GM12878 (cell line): ENCODE results near the gene HAUS6. TPM values are rescaled to one million over a fixed set of nuclear protein-coding genes. Genes with fewer than 3 reads are reported as not detected.

Experiments
- BRCA1 ChIP-seq: IDR thresholded peaks from 2 replicates; pipeline ENCODE4 v1.6.1; 2011; ENCODE audit warnings: low read depth, low read length, improper control_type of control experiment
- CHD2 ChIP-seq: IDR thresholded peaks from 2 replicates; pipeline ENCODE4 v1.6.1; 2011; ENCODE audit warnings: low read depth, low read length, improper control_type of control experiment, borderline replicate concordance
- FOXM1 ChIP-seq: IDR thresholded peaks from 2 replicates; pipeline ENCODE4 v1.6.1; 2012; ENCODE audit warnings: low read depth, mild to moderate bottlenecking, inconsistent platforms, low read length, moderate library complexity
- JUNB ChIP-seq: IDR thresholded peaks from 2 replicates; pipeline ENCODE4 v1.6.1; 2016; ENCODE audit warnings: antibody characterized with exemption, mild to moderate bottlenecking
- KAT2A ChIP-seq: conservative IDR thresholded peaks from 2 replicates; pipeline ENCODE4 v1.6.1; 2011; ENCODE audit warnings: low read depth, low read length; ENCODE audit not compliant: control insufficient read depth
- NFIC ChIP-seq: IDR thresholded peaks from 2 replicates; pipeline ENCODE4 v1.6.1; 2012; ENCODE audit warnings: low read depth, mild to moderate bottlenecking, inconsistent platforms, low read length, moderate library complexity
- PAX5 ChIP-seq: IDR thresholded peaks from 2 replicates; pipeline ENCODE4 v1.6.1; 2011; ENCODE audit warnings: low read depth, low read length, borderline replicate concordance
- POLR2AphosphoS2 ChIP-seq: IDR thresholded peaks from 2 replicates; pipeline ENCODE4 v1.6.1; 2011; ENCODE audit warnings: low read depth, mild to moderate bottlenecking, low read length, improper control_type of control experiment, moderate library complexity
- PRDM15 ChIP-seq: fragments of 450-650 bp; formaldehyde crosslinking; IDR thresholded peaks from 2 replicates; pipeline ENCODE4 v1.4.0; 2020; ENCODE audit warnings: mild to moderate bottlenecking, moderate library complexity
- RCOR1 ChIP-seq: conservative IDR thresholded peaks from 2 replicates; pipeline ENCODE4 v1.6.1; 2012; ENCODE audit warnings: low read depth, low read length, improper control_type of control experiment
- SMAD1 ChIP-seq: fragments of 450-650 bp; IDR thresholded peaks from 2 replicates; pipeline ENCODE4 v1.6.1; 2018; ENCODE audit warnings: mild to moderate bottlenecking, low read depth; ENCODE audit not compliant: partially characterized antibody
- SREBF1 ChIP-seq: IDR thresholded peaks from 2 replicates; pipeline ENCODE4 v1.6.1; 2012; ENCODE audit warnings: mild to moderate bottlenecking, low read length
- STAT1 ChIP-seq: fragments of 450-650 bp; conservative IDR thresholded peaks from 2 replicates; pipeline ENCODE4 v1.6.1; 2014; ENCODE audit warnings: antibody characterized with exemption, mild to moderate bottlenecking
- TCF3 ChIP-seq: IDR thresholded peaks from 2 replicates; pipeline ENCODE4 v1.6.1; 2012; ENCODE audit warnings: low read depth, mild to moderate bottlenecking, low read length, borderline replicate concordance; ENCODE audit not compliant: insufficient read depth
- ZBED1 ChIP-seq: IDR thresholded peaks from 2 replicates; pipeline ENCODE4 v1.6.1; 2016; ENCODE audit warnings: borderline replicate concordance
- ZBTB33 ChIP-seq: fragments of 450-650 bp; IDR thresholded peaks from 2 replicates; pipeline ENCODE4 v1.6.1; 2017; ENCODE audit warnings: mild to moderate bottlenecking
- polyA plus RNA-seq, 11 experiments: library from polyadenylated mRNA; depleted of rRNA in 4 of 11; unstranded in 6 of 11; stranded (reverse) in 5 of 11; fragments of >200 nt; fragmentation: Nextera tagmentation in 4 of 11; fragmentation: Illumina TruSeq in 1 of 11; extraction: Ambion mirVana in 4 of 11; extraction: Trizol in 1 of 11; gene quantifications; 1 replicate in 1 of 11; 2 replicates in 10 of 11; pipeline versions ENCODE4 v1.2.1 to v1.2.3, GENCODE V29; 2011 to 2016; ENCODE audit warnings: inconsistent platforms in 2 of 11, missing spikeins in 2 of 11, low read depth in 1 of 11
- total RNA-seq, 4 experiments: library from RNA; depleted of rRNA in 3 of 4; stranded (reverse); fragments of >200 nt in 3 of 4; fragmentation: Illumina TruSeq in 1 of 4; extraction: Trizol in 1 of 4; gene quantifications; 2 replicates each; pipeline versions ENCODE4 v1.2.1 to v1.2.3, GENCODE V29; 2013 to 2021
- TF ChIP-seq, protein P1 (sequence below): fragments of 450-650 bp; IDR thresholded peaks from 2 replicates; pipeline ENCODE4 v1.6.1; 2016; ENCODE audit warnings: mild to moderate bottlenecking, moderate library complexity, borderline replicate concordance
- TF ChIP-seq, protein P2 (sequence below): fragments of 450-650 bp; IDR thresholded peaks from 2 replicates; pipeline ENCODE4 v1.6.1; 2017; ENCODE audit warnings: mild to moderate bottlenecking, low read depth, inconsistent platforms; ENCODE audit not compliant: poor library complexity, severe bottlenecking

The HAUS6 gene
- total and polyA plus RNA-seq, 10 of the 15 experiments (the other 5 are each of a cell fraction or from before 2014, with no cell fraction given): 7.1 to 26.8 (median 16.0) TPM

DNA sequence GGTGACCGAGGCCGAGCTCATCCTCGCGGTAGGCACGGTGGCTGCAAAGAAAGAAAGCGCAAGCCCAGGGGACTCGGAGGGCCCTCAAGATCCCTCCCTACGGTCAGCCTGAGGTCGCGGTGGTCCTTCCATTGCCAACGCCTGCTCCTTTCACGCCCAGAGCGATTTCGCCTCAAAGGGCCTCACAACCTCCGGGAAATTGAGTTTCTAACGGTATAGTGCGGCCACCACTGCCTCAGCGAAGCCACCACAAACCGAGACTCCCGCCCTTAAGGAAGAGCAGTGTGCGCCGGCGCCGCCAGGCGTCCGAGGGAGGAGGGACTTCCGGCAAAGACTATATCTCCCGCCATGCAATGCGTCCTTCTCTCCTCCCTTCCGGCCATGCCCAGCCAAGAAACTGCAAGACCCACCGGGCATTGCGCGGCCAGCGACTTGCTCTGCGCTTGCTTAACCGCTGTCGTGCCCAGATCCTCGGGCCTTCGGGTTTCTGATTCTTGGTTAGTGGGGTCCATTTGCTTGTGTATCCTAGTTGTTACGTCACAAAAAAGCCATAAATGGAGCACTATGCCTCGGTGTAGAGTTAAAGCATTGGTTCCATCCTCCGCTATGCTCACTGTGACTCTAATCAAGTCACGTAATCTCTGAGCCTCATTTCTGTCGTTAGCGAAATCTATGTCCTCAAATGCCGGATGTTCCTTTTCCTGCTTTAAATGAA, at the start of gene HAUS6 (continued):
- TF ChIP-seq STAT1 (no peak; the same call in 1 of the 2 replicates), POLR2AphosphoS2 (0 out of 2 replicates have a peak, but pooled peaks have one; percentile 47), PRDM15 (CRISPR knock-in tag) (no peak), BRCA1 (no peak), KAT2A (no peak), PAX5 (peak; percentile 25; the same call in 1 of the 2 replicates), NFIC (no peak), CHD2 (peak; percentile 78), ZBTB33 (no peak), FOXM1 (no peak), ZBED1 (no peak), TCF3 (no peak), SMAD1 (peak; percentile 22), SREBF1 (peak; percentile 56; the same call in 1 of the 2 replicates), RCOR1 (0 out of 2 replicates have a peak, but pooled peaks have one; percentile 32), JUNB (no peak)
- TF ChIP-seq, protein P1, sequence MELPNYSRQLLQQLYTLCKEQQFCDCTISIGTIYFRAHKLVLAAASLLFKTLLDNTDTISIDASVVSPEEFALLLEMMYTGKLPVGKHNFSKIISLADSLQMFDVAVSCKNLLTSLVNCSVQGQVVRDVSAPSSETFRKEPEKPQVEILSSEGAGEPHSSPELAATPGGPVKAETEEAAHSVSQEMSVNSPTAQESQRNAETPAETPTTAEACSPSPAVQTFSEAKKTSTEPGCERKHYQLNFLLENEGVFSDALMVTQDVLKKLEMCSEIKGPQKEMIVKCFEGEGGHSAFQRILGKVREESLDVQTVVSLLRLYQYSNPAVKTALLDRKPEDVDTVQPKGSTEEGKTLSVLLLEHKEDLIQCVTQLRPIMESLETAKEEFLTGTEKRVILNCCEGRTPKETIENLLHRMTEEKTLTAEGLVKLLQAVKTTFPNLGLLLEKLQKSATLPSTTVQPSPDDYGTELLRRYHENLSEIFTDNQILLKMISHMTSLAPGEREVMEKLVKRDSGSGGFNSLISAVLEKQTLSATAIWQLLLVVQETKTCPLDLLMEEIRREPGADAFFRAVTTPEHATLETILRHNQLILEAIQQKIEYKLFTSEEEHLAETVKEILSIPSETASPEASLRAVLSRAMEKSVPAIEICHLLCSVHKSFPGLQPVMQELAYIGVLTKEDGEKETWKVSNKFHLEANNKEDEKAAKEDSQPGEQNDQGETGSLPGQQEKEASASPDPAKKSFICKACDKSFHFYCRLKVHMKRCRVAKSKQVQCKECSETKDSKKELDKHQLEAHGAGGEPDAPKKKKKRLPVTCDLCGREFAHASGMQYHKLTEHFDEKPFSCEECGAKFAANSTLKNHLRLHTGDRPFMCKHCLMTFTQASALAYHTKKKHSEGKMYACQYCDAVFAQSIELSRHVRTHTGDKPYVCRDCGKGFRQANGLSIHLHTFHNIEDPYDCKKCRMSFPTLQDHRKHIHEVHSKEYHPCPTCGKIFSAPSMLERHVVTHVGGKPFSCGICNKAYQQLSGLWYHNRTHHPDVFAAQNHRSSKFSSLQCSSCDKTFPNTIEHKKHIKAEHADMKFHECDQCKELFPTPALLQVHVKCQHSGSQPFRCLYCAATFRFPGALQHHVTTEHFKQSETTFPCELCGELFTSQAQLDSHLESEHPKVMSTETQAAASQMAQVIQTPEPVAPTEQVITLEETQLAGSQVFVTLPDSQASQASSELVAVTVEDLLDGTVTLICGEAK: peak; percentile 93
- TF ChIP-seq, protein P2, sequence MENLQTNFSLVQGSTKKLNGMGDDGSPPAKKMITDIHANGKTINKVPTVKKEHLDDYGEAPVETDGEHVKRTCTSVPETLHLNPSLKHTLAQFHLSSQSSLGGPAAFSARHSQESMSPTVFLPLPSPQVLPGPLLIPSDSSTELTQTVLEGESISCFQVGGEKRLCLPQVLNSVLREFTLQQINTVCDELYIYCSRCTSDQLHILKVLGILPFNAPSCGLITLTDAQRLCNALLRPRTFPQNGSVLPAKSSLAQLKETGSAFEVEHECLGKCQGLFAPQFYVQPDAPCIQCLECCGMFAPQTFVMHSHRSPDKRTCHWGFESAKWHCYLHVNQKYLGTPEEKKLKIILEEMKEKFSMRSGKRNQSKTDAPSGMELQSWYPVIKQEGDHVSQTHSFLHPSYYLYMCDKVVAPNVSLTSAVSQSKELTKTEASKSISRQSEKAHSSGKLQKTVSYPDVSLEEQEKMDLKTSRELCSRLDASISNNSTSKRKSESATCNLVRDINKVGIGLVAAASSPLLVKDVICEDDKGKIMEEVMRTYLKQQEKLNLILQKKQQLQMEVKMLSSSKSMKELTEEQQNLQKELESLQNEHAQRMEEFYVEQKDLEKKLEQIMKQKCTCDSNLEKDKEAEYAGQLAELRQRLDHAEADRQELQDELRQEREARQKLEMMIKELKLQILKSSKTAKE: no peak
